GM18907 (cell line): ENCODE data around the gene CYB561D2.

Experiments used
- ATAC-seq: cut with Tn5 transposase; IDR thresholded peaks from one replicate; pipeline ENCODE4 v1.9.1; 2021; ENCODE audit warnings: mild to moderate bottlenecking, moderate library complexity; ENCODE audit not compliant: unreplicated experiment

The CYB561D2 gene

DNA sequence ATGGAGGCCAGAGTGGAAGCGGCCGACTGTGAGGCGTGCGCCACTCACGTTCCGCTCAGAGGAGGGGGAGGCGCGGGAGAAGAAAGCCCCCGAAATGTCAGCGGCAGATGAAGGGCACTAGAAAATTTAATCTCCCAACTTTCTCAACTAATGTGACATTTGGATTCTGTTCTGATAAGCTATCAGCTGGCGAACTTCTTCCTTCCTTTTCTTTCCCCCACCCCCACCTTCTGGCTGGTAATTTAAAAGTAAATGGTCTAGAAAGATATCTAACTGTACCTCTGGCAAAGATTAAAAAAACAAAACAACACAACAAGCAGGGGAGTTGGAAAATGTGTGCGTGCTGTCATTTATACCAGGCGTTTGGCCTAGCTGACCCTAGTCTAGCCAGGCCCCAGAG is 35.1 kb downstream of the CYB561D2 start:
- no peak for ATAC-seq

DNA sequence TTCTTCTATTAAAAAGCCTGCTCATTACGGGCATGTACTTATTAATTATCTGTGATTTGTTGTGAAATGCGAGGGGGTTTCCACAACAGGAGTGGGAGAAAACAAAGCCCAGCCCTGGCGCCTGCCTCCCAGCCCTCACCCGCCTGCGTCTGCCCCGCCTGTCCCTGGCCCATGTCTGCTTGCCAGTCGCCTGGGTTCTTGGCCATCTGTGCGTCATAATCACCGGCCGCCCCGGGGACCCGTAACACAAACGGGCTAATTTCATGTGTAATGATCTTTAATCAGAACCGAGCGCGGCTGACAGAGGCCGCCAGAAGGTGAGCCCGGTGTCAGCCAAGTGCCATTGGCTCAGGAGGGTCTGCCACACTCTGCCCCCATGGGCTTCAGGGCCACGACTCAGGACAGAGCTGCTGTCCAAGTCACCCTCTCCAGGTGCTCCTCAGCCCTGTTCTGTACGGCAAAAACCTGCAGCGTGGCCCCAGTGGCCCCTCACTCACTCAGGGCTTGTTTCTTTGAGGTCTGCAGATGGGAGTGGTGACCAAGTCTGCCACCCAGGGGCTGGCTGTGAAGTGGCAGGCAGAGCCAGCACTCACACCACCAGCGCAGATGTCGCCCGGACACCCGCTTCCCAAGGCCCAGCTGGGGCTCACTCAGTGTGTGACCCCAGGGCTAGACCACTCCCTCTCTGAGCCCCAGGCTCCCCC is 37.5 kb downstream of the CYB561D2 start:
- no peak for ATAC-seq

DNA sequence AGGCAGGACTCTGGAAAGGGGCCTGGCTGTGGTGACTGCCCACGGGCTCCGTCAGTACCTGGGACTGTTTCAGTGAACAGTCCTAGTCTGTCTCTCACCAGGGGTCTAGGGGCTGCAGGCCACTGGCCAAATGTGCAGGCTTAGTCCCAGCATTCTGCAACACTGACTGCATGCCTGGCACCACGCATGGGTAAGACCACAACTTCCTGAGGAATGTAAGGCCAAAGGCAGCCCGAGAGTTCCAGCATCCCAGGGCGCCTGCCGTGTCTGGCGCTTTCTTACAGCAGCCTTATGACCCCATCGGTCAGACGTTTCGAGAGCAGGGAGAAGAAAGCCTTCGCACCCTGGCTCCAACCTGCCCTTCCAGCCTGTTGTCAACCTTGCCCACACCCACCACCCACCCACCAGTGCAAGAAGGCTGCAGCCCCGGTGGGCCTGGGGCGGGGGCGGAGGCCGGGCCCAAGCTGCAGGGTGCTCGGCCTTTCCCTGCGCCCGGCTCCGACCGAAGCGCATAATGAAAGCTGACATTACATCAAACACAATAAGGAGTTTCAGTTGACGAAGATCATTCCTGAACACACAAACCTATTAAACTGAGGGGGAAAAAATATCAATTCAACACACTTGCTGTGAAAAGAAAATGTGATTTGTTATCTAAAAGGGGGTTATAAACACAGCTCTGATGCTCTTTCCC is 38.2 kb downstream of the CYB561D2 start:
- ATAC-seq: no peak

- no peak for ATAC-seq
Observed at GRCh38 chr3:50389414-50389767, 38.7 kb downstream of the CYB561D2 start.

- no peak for ATAC-seq
Observed at GRCh38 chr3:50390508-50391224, 40.0 kb downstream of the CYB561D2 start.

DNA sequence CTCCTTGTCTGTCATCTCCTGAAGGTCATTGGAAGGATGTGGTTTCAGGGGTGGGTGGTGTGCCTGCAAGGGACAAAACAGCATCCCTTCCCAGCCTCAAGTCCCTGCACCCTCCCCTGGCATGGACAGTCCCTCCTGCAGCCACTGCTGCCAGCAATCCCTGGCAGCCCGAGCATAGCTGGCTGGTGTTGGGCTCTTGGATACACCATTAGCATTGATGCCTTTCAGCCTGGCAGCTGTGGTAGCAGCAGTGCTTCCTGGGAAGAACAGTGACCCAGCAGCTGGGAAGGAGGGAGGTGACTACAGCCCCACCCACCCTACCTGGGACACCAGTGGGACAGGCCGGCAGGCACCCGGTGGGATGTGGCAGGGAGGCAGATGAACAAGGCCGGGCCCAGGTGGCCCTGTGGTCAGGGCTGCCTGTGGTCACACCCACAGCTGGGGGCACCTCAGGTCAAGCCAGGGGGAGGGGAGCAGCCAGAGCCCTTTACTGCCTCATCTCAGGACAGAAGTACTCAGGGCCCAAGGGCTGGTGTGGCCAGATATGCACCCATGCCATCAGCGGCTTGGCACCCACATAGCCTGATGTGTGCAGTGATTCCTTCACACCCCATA is 41.5 kb downstream of the CYB561D2 start:
- ATAC-seq: no peak

DNA sequence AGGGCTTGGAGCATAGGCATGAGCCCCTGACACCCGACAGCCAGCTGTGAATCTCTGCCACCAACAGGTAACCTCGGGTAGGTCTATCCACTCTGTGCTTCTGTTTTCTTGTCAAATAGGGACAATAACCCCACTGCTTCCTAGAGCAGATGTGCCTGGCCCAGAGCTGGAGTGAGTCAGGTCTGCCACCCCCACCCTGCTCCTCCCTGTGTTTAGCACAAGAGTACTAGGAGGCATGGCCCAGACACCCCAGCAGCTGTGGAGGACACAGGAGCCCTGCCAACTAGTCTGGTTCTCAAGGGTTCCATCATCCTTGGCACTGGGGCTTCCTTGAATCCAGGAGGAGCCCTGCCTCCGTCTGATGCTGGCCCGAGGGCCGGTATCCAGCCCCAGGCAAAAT is 42.4 kb downstream of the CYB561D2 start:
- ATAC-seq: no peak

GRCh38 chr3:50395070-50395860 is 44.6 kb downstream of the CYB561D2 start:
- no peak for ATAC-seq

DNA sequence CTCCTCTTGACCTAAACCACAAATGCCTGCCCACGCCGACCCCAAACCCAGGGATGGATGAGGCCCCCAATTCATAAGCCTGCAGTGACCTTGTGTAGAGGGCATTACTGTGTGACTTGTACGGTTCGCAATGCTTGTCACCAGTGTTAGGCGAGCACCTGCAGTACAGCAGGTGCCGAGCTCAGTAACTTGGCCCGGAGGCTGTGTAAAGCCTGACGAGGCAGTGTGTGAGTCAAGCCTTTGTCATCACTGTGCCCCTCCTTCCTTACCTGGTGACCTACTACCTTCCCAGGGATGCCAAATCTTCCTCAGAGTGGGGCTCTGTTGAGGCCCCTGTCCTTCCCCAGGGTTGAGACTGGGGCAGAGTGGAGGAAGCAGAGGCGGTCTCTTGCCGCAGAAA is 45.8 kb downstream of the CYB561D2 start:
- ATAC-seq: no peak

DNA sequence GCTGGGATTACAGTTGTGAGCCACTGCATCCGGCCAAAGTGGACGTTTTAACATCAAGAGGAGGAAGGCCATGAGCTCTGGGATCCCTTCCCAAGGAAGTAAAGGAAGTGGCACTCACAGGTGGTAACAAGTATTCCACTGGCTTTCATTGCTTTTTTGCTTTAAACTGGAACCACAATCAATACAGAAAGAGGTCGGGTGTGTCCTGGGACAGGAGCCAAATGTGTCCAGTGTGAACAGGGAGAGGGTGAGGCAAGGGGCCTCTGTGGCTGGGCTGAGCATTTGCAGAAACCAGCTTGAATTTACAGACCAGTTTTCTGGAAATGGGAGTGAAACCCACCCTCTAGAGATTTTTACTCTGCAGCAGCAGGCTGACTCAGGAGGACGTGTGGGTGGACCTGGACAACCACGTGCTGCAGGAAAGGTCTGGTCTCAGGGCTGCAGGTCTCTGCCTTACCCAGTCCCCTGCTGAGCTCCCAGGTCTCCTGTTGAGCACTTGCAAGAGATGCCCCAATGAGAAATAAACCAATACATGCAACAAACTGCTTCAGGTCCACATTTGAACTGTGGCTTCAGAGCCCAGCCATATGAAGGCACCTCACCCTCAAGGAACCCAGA is 51.4 kb downstream of the CYB561D2 start:
- no peak for ATAC-seq
